SHP77 treated with DMSO at 0.1 percent for 48 hours (cell line): ENCODE results near the gene CACNA2D1.
A peak's percentile ranks its signal among the peaks of the same experiment; 100 is the strongest.
"Not testable (repeated sequence)": the region's sequence is repeated elsewhere in the genome, so short reads cannot be mapped to it uniquely, and the experiment has no call there.

Source experiments
- DNase-seq: peaks from one replicate; lab custom pipeline; 2025; lab: John Stamatoyannopoulos, UW

The CACNA2D1 gene

GRCh38 chr7:82166260-82167015 lies 277.1 kb downstream of the CACNA2D1 start:
- peak; percentile 59 for DNase-seq

GRCh38 chr7:82164813-82165212 lies 278.8 kb downstream of the CACNA2D1 start:
- DNase-seq: peak; percentile 79

- no peak for DNase-seq
These were observed 279.2 kb downstream of the CACNA2D1 start for GRCh38 chr7:82164410-82164809.

GRCh38 chr7:82163586-82163985 lies 280.0 kb downstream of the CACNA2D1 start:
- peak; percentile 48 for DNase-seq

GRCh38 chr7:82162289-82162688 lies 281.3 kb downstream of the CACNA2D1 start:
- no peak for DNase-seq

GRCh38 chr7:82158327-82158726 lies 285.2 kb downstream of the CACNA2D1 start:
- no peak for DNase-seq

GRCh38 chr7:82156893-82157292 lies 286.7 kb downstream of the CACNA2D1 start:
- DNase-seq: no peak

GRCh38 chr7:82156168-82156567 lies 287.4 kb downstream of the CACNA2D1 start:
- DNase-seq: peak; percentile 53

- no peak for DNase-seq
These were observed 288.8 kb downstream of the CACNA2D1 start for GRCh38 chr7:82154728-82155127.

- no peak for DNase-seq
These were observed 289.8 kb downstream of the CACNA2D1 start for GRCh38 chr7:82153776-82154175.

GRCh38 chr7:82152858-82153257 lies 290.7 kb downstream of the CACNA2D1 start:
- DNase-seq: no peak

- no peak for DNase-seq
These were observed 297.1 kb downstream of the CACNA2D1 start for GRCh38 chr7:82146491-82146890.

- no peak for DNase-seq
These were observed 301.2 kb downstream of the CACNA2D1 start for GRCh38 chr7:82142263-82142864.

- DNase-seq: no peak
These were observed 302.1 kb downstream of the CACNA2D1 start for GRCh38 chr7:82141427-82141826.

GRCh38 chr7:82140608-82141007 lies 303.0 kb downstream of the CACNA2D1 start:
- DNase-seq: not testable (repeated sequence)

- DNase-seq: no peak
These were observed 312.4 kb downstream of the CACNA2D1 start for GRCh38 chr7:82131215-82131614.

- DNase-seq: no peak
These were observed 314.5 kb downstream of the CACNA2D1 start for GRCh38 chr7:82129091-82129490.

GRCh38 chr7:82128546-82128945 lies 315.0 kb downstream of the CACNA2D1 start:
- no peak for DNase-seq

GRCh38 chr7:82126576-82126975 lies 317.0 kb downstream of the CACNA2D1 start:
- no peak for DNase-seq

GRCh38 chr7:82124445-82124844 lies 319.1 kb downstream of the CACNA2D1 start:
- DNase-seq: no peak

GRCh38 chr7:82122275-82122674 lies 321.3 kb downstream of the CACNA2D1 start:
- no peak for DNase-seq

GRCh38 chr7:82114237-82114636 lies 329.3 kb downstream of the CACNA2D1 start:
- no peak for DNase-seq

GRCh38 chr7:82110146-82110840 lies 333.3 kb downstream of the CACNA2D1 start:
- DNase-seq: no peak
